ENCODE measurements around the gene TRPC1.
A peak's percentile ranks its signal among the peaks of the same experiment; 100 is the strongest.

TRPC1 gene

GRCh38 chr3:142850395-142851023, 126.7 kb downstream of the TRPC1 start:
- H3K27ac ChIP-seq: peak overlapping the region in 1 of 2 donors; percentile 21
- DNase-seq (ENCODE audit: low spot score): no peak
- H3K4me3 ChIP-seq: no peak overlapping the region
- no peak for TF ChIP-seq CTCF (IDR thresholded peaks at IDR 0.05)

- no peak for DNase-seq (ENCODE audit: low spot score)
- Histone ChIP-seq H3K27ac (no peak overlapping the region), H3K4me3 (no peak overlapping the region)
- no peak for TF ChIP-seq CTCF (IDR thresholded peaks at IDR 0.05)
These were observed 128.2 kb downstream of the TRPC1 start for GRCh38 chr3:142852009-142852408.

- no peak overlapping the region for H3K4me3 ChIP-seq
- no peak for TF ChIP-seq CTCF (IDR thresholded peaks at IDR 0.05)
- peak overlapping the region in 1 of 2 donors; percentile 16 for H3K27ac ChIP-seq
- no peak for DNase-seq (ENCODE audit: low spot score)
These were observed 129.7 kb downstream of the TRPC1 start for GRCh38 chr3:142853270-142854168.

GRCh38 chr3:142857056-142857455, 133.2 kb downstream of the TRPC1 start:
- H3K4me3 ChIP-seq: no peak overlapping the region
- no peak overlapping the region for H3K27ac ChIP-seq
- DNase-seq (ENCODE audit: low spot score): no peak
- no peak for TF ChIP-seq CTCF (IDR thresholded peaks at IDR 0.05)

All from coronary artery (tissue), 2 donors.